Activated naive CD4-positive, alpha-beta T cell treated with anti-CD3 and anti-CD28 coated beads for 36 hours (primary cell): ENCODE data around the gene YIPF2. TPM values are rescaled to one million over a fixed set of nuclear protein-coding genes. Genes with fewer than 3 reads are reported as not detected.

Experiments
- CTCF ChIA-PET: fragments of 350-600 bp; sonication (Branson Sonifier 250); formaldehyde crosslinking; loops from one replicate; lab custom pipeline; 2021; ENCODE audit warnings: antibody characterized with exemption; lab: Charles Lee
- DNase-seq: peaks from one replicate; pipeline ENCODE4 v3.0.0-alpha.2; 2020
- H3K27ac Mint-ChIP-seq: one replicate; pipeline ENCODE4 v1.8.0; 2021; ENCODE audit warnings: mild to moderate bottlenecking, mixed read lengths
- H3K27me3 Mint-ChIP-seq: one replicate; pipeline ENCODE4 v1.8.0; 2021; ENCODE audit warnings: low read depth, mixed read lengths
- H3K36me3 Mint-ChIP-seq: one replicate; pipeline ENCODE4 v1.8.0; 2021; ENCODE audit warnings: low read depth, mixed read lengths
- H3K4me1 Mint-ChIP-seq: one replicate; pipeline ENCODE4 v1.8.0; 2021; ENCODE audit warnings: low read depth, mixed read lengths
- H3K4me3 Mint-ChIP-seq: one replicate; pipeline ENCODE4 v1.8.0; 2021; ENCODE audit warnings: mild to moderate bottlenecking, moderate library complexity, mixed read lengths
- H3K9me3 Mint-ChIP-seq: one replicate; pipeline ENCODE4 v1.8.0; 2021; ENCODE audit warnings: mixed read lengths
- intact Hi-C: fragments of 100-400 bp; cut with micrococcal nuclease; formaldehyde crosslinking; loops from one replicate; pipeline ENCODE4 v1.15.1; 2023
- total RNA-seq, 2 experiments: library from RNA; stranded (reverse); gene quantifications; one replicate each; pipeline ENCODE4 v1.2.3, GENCODE V29; 2021

Gene YIPF2
- total RNA-seq, 2 experiments from 2014 or later: 22.7 to 25.4 TPM

- CTCF ChIA-PET: interaction anchor here (0.6 to 0.7 kb wide), 2 partner anchors 40 to 162 kb away, joined by 3 read pairs; no protein-coding TSS in a partner anchor
- H3K27ac Mint-ChIP-seq: no peak overlapping the region
- no peaks in the 10 kb centered on the region for H3K9me3 Mint-ChIP-seq
- H3K4me1 Mint-ChIP-seq: peaks cover 12% of the 10 kb centered on the region
- DNase-seq: no peak
- H3K27me3 Mint-ChIP-seq: no peaks in the 10 kb centered on the region
- H3K4me3 Mint-ChIP-seq: no peak overlapping the region
- intact Hi-C loops: no loop called here
- H3K36me3 Mint-ChIP-seq: peaks cover 3% of the 10 kb centered on the region
Measured at GRCh38 chr19:10896851-10897526, 31.4 kb downstream of the YIPF2 start.

DNA sequence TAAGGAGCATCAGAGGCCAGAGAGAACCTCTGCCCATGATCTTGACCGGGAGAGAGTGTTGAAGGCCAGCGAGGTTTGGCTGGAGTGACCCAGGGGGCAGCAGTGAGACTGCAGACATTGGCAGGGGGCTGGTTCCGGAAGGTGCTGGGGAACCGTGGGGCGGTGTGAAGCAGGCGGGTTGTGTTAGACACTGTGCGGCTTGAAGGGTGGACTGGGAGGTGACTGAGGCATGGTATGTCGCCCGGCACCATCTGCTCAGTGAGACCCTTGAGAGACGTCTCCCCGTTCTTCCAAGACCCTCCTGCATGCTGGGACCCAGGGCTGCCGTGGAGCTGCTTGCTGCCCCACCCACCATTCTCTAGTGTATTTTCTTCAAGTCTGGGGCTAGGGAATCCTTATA is 32.5 kb downstream of the YIPF2 start:
- Mint-ChIP-seq H3K27me3 (no peaks in the 10 kb centered on the region), H3K9me3 (no peaks in the 10 kb centered on the region), H3K27ac (no peak overlapping the region), H3K36me3 (peaks cover 3% of the 10 kb centered on the region), H3K4me1 (peaks cover 12% of the 10 kb centered on the region), H3K4me3 (no peak overlapping the region)
- CTCF ChIA-PET: no interaction called here
- DNase-seq: no peak
- intact Hi-C loops: no loop called here

GRCh38 chr19:10895363-10895762 is 33.1 kb downstream of the YIPF2 start:
- H3K9me3 Mint-ChIP-seq: no peaks in the 10 kb centered on the region
- peaks cover 2% of the 10 kb centered on the region for H3K36me3 Mint-ChIP-seq
- peaks cover 12% of the 10 kb centered on the region for H3K4me1 Mint-ChIP-seq
- no peaks in the 10 kb centered on the region for H3K27me3 Mint-ChIP-seq
- intact Hi-C loops: no loop called here
- no peak for DNase-seq
- no peak overlapping the region for H3K4me3 Mint-ChIP-seq
- CTCF ChIA-PET: no interaction called here
- no peak overlapping the region for H3K27ac Mint-ChIP-seq

DNA sequence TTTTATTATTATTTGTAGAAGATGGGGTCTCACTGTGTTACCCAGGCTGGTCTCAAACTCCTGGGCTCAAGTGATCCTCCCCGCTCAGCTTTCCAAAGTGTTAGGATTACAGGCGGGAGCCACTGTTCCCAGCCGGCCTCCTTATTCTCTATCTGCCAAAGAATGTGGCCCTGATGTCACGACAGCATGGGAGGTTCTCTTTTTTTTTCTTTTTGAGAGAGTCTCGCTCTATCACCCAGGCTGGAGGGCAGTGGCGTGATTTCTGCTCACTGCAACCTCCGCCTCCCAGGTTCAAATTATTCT is 33.6 kb downstream of the YIPF2 start:
- Mint-ChIP-seq H3K27me3 (no peaks in the 10 kb centered on the region), H3K4me3 (no peak overlapping the region), H3K9me3 (no peaks in the 10 kb centered on the region), H3K4me1 (peaks cover 12% of the 10 kb centered on the region), H3K36me3 (no peaks in the 10 kb centered on the region), H3K27ac (no peak overlapping the region)
- DNase-seq: no peak
- intact Hi-C loops: no loop called here
- CTCF ChIA-PET: interaction anchor here (1.1 kb wide), 1 partner anchor 24 kb away, joined by 3 read pairs; the partner anchor contains the start of gene CARM1

- Mint-ChIP-seq H3K4me1 (peaks cover 13% of the 10 kb centered on the region), H3K27ac (no peak overlapping the region), H3K36me3 (no peaks in the 10 kb centered on the region), H3K9me3 (no peaks in the 10 kb centered on the region), H3K27me3 (no peaks in the 10 kb centered on the region), H3K4me3 (no peak overlapping the region)
- DNase-seq: no peak
- intact Hi-C loops: no loop called here
- CTCF ChIA-PET: interaction anchor here (0.6 kb wide), 1 partner anchor 410 kb away, joined by 4 read pairs; no protein-coding TSS in a partner anchor
Measured at GRCh38 chr19:10892256-10892655, 36.2 kb downstream of the YIPF2 start.

DNA sequence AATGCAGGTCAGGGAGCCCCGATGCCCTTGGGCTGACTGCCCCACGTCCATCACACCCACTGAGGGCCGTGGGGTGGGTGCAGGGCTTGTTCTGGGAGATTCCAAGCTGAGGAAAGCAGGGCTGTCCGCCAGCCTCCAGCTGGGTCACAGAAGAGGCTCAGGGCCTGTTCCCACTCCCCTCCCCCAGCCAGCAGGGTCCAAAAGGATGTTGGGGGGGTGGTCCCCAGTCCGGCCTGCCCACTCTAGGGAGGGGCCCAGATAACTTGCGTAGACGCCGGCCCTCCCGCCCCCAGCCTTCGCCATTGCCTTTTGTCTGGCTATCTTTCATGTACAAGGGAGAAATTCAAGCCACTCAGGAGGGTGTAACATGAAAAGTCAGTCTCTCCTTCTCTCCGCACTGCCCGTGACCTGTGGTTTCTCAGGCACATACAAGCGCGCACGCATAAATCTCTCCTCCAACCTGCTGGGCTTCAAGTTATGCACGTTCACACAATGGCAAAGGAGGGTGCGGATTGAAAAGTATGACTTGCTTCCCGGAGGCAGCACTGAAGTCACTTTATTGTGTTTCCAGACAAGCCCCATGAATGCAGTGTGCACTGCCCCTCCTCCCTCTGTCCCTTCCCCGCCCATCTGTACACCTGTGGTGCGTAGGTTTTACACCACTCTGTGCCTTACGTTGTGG is 36.9 kb downstream of the YIPF2 start:
- H3K36me3 Mint-ChIP-seq: no peaks in the 10 kb centered on the region
- H3K4me1 Mint-ChIP-seq: peaks cover 10% of the 10 kb centered on the region
- H3K4me3 Mint-ChIP-seq: no peak overlapping the region
- no peak overlapping the region for H3K27ac Mint-ChIP-seq
- CTCF ChIA-PET: no interaction called here
- intact Hi-C loops: no loop called here
- DNase-seq: no peak
- H3K27me3 Mint-ChIP-seq: no peaks in the 10 kb centered on the region
- no peaks in the 10 kb centered on the region for H3K9me3 Mint-ChIP-seq

GRCh38 chr19:10889880-10890279 is 38.6 kb downstream of the YIPF2 start:
- no peak overlapping the region for H3K4me3 Mint-ChIP-seq
- no peaks in the 10 kb centered on the region for H3K36me3 Mint-ChIP-seq
- H3K27ac Mint-ChIP-seq: no peak overlapping the region
- CTCF ChIA-PET: interaction anchor here (0.7 to 1.0 kb wide), 2 partner anchors 17 to 600 kb away, joined by 3 to 4 read pairs; partner anchors contain the start of gene ICAM5
- intact Hi-C loops: no loop called here
- H3K9me3 Mint-ChIP-seq: no peaks in the 10 kb centered on the region
- DNase-seq: no peak
- H3K27me3 Mint-ChIP-seq: no peaks in the 10 kb centered on the region
- peaks cover 10% of the 10 kb centered on the region for H3K4me1 Mint-ChIP-seq

DNA sequence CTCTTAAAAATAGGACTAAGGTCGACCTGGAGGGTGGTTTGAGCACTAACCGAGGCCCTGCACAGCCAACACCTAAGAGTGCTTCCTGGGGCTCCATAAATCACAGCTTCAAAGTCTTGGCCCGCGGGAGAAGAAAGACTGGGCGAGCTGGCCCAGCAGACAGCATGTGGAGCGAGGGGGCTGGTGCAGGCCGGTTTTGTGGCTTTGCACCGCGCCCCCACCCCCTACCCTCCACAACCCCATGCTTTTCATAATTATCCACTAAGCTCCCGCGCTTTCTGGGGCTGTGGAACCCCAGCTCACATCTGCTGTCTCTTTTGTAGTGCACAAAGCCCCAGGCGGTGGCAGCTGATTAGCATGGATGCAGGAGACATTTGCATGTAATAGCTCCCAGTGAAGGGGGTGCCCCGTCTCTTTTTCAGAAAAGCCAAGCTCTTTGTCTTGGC is 40.0 kb downstream of the YIPF2 start:
- Mint-ChIP-seq H3K9me3 (no peaks in the 10 kb centered on the region), H3K4me1 (peaks cover 8% of the 10 kb centered on the region)

GRCh38 chr19:10887616-10888367 is 40.6 kb downstream of the YIPF2 start:
- H3K4me1 Mint-ChIP-seq: peaks cover 8% of the 10 kb centered on the region
- intact Hi-C loops: no loop called here

More for the DNA sequence above, 40.0 kb downstream of the YIPF2 start:
- CTCF ChIA-PET: interaction anchor here (0.5 to 1.3 kb wide), 4 partner anchors 10 to 106 kb away, joined by 3 to 8 read pairs (median 3); no protein-coding TSS in a partner anchor
- intact Hi-C loops: no loop called here
- no peaks in the 10 kb centered on the region for H3K36me3 Mint-ChIP-seq
- no peak overlapping the region for H3K4me3 Mint-ChIP-seq
- H3K27me3 Mint-ChIP-seq: no peaks in the 10 kb centered on the region
- no peak for DNase-seq
- H3K27ac Mint-ChIP-seq: no peak overlapping the region

GRCh38 chr19:10885201-10886169 is 43.0 kb downstream of the YIPF2 start:
- CTCF ChIA-PET: interaction anchor here (0.6 kb wide), 1 partner anchor 241 kb away, joined by 3 read pairs; no protein-coding TSS in a partner anchor
- DNase-seq: no peak
- peaks cover 3% of the 10 kb centered on the region for H3K36me3 Mint-ChIP-seq
- H3K27ac Mint-ChIP-seq: no peak overlapping the region
- H3K9me3 Mint-ChIP-seq: no peaks in the 10 kb centered on the region
- intact Hi-C loops: no loop called here
- no peak overlapping the region for H3K4me3 Mint-ChIP-seq
- H3K4me1 Mint-ChIP-seq: peaks cover 11% of the 10 kb centered on the region
- no peaks in the 10 kb centered on the region for H3K27me3 Mint-ChIP-seq

More at GRCh38 chr19:10887616-10888367, 40.6 kb downstream of the YIPF2 start:
- Mint-ChIP-seq H3K4me3 (no peak overlapping the region), H3K27ac (no peak overlapping the region), H3K36me3 (peaks cover 3% of the 10 kb centered on the region), H3K9me3 (no peaks in the 10 kb centered on the region), H3K27me3 (no peaks in the 10 kb centered on the region)
- no peak for DNase-seq
- CTCF ChIA-PET: interaction anchor here (0.5 to 1.3 kb wide), 4 partner anchors 49 to 106 kb away, joined by 3 to 8 read pairs (median 3); no protein-coding TSS in a partner anchor

DNA sequence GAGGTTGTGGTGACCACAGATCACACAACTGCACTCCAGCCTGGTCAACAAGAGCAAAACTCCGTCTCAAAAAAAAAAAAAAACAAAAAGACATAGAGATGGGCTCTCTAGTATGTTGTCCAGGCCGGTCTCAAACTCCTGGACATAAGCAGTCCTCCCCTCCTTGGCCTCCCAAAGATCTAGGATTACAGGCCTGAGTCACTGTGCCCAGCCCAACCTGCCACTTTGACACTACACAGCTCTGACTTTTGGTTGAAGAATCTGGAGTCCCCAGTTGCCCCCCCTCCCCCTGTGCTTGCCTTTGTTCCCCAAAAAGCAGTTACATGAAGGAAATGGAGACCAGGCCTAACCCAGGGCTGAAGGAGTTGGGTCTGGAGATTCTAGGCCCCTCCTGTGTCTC is 44.2 kb downstream of the YIPF2 start:
- intact Hi-C loops: no loop called here
- CTCF ChIA-PET: no interaction called here
- Mint-ChIP-seq H3K36me3 (peaks cover 6% of the 10 kb centered on the region), H3K27me3 (no peaks in the 10 kb centered on the region), H3K9me3 (no peaks in the 10 kb centered on the region), H3K27ac (no peak overlapping the region), H3K4me3 (no peak overlapping the region), H3K4me1 (peaks cover 14% of the 10 kb centered on the region)
- DNase-seq: no peak
